ENCODE data around the gene IFITM1.
"Not testable (repeated sequence)": the region's sequence is repeated elsewhere in the genome, so short reads cannot be mapped to it uniquely, and the experiment has no call there.

IFITM1 gene

GRCh38 chr11:313787-314553 is at the start of gene IFITM1:
Gene IFITM1, plus strand, starts transcription at chr11:314040. Its CDS starts 131 bp downstream, at chr11:314171.
- DNase-seq (ENCODE audit: low spot score) (no peak), FAIRE-seq (no peak)

- no peak for DNase-seq (ENCODE audit: low spot score)
Observed at GRCh38 chr11:266676-267439, 47.0 kb upstream of the IFITM1 start.

GRCh38 chr11:267491-267994 is 46.3 kb upstream of the IFITM1 start:
- no peak for FAIRE-seq
- DNase-seq (ENCODE audit: low spot score), result no peak

More at GRCh38 chr11:266676-267439, 47.0 kb upstream of the IFITM1 start:
- no peak for FAIRE-seq

GRCh38 chr11:268716-269145 is 45.1 kb upstream of the IFITM1 start:
- FAIRE-seq; DNase-seq (ENCODE audit: low spot score): not testable (repeated sequence)

- FAIRE-seq, result no peak
- no peak for DNase-seq (ENCODE audit: low spot score)
Observed at GRCh38 chr11:269146-269890, 44.5 kb upstream of the IFITM1 start.

- DNase-seq (ENCODE audit: low spot score) (no peak), FAIRE-seq (no peak)
Observed at GRCh38 chr11:270451-271318, 43.2 kb upstream of the IFITM1 start.

GRCh38 chr11:271319-271715 is 42.5 kb upstream of the IFITM1 start:
- DNase-seq (ENCODE audit: low spot score), result no peak
- no peak for FAIRE-seq

- DNase-seq (ENCODE audit: low spot score) (no peak), FAIRE-seq (no peak)
Observed at GRCh38 chr11:272195-272930, 41.5 kb upstream of the IFITM1 start.

- no peak for FAIRE-seq
- DNase-seq (ENCODE audit: low spot score), result no peak
Observed at GRCh38 chr11:272931-273198, 41.0 kb upstream of the IFITM1 start.

- no peak for FAIRE-seq
- no peak for DNase-seq (ENCODE audit: low spot score)
Observed at GRCh38 chr11:276219-276618, 37.6 kb upstream of the IFITM1 start.

- FAIRE-seq (no peak), DNase-seq (ENCODE audit: low spot score) (no peak)
Observed at GRCh38 chr11:278001-278951, 35.6 kb upstream of the IFITM1 start, which contains the start of gene NLRP6. Gene NLRP6, plus strand, starts transcription at chr11:278407. Its CDS starts 163 bp downstream, at chr11:278570.

GRCh38 chr11:279040-279965 is 34.5 kb upstream of the IFITM1 start:
- no peak for FAIRE-seq
- DNase-seq (ENCODE audit: low spot score), result no peak

- no peak for DNase-seq (ENCODE audit: low spot score)
- no peak for FAIRE-seq
Observed at GRCh38 chr11:279966-280705, 33.7 kb upstream of the IFITM1 start.

- DNase-seq (ENCODE audit: low spot score) (no peak), FAIRE-seq (no peak)
Observed at GRCh38 chr11:280706-281485, 32.9 kb upstream of the IFITM1 start.

- FAIRE-seq (no peak), DNase-seq (ENCODE audit: low spot score) (no peak)
Observed at GRCh38 chr11:281486-282161, 32.2 kb upstream of the IFITM1 start.

GRCh38 chr11:282171-282570 is 31.7 kb upstream of the IFITM1 start:
- DNase-seq (ENCODE audit: low spot score), result no peak

More at GRCh38 chr11:282171-282570, 31.7 kb upstream of the IFITM1 start:
- FAIRE-seq, result no peak

All from RCC 7860 (cell line).